ENCODE data around the gene CCSER1. TPM values are rescaled to one million over a fixed set of nuclear protein-coding genes. Genes with fewer than 3 reads are reported as not detected.
"Not testable (repeated sequence)": the region's sequence is repeated elsewhere in the genome, so short reads cannot be mapped to it uniquely, and the experiment has no call there.

Gene CCSER1
- total RNA-seq, 1 experiment from 2014 or later = 0.63 TPM

GRCh38 chr4:90403781-90404180, 276.6 kb downstream of the CCSER1 start:
- CTCF ChIA-PET = interaction anchor here (0.5 to 0.7 kb wide), 2 partner anchors 10 to 48 kb away, joined by 3 to 4 read pairs; no protein-coding TSS in a partner anchor

GRCh38 chr4:90407897-90408296, 280.7 kb downstream of the CCSER1 start:
- H3K36me3 Mint-ChIP-seq (ENCODE audit: insufficient read depth, unreplicated experiment); H3K4me3 Mint-ChIP-seq (ENCODE audit: unreplicated experiment); CTCF ChIA-PET; H3K27ac Mint-ChIP-seq (ENCODE audit: low read depth, unreplicated experiment); H3K4me1 Mint-ChIP-seq (ENCODE audit: insufficient read depth, unreplicated experiment); POLR2A ChIA-PET; DNase-seq (ENCODE audit: unreplicated experiment); BruUV-seq (replicated peaks); intact Hi-C loops (cut with micrococcal nuclease); H3K27me3 Mint-ChIP-seq (ENCODE audit: insufficient read depth, unreplicated experiment): not testable (repeated sequence)
- H3K9me3 Mint-ChIP-seq (ENCODE audit: unreplicated experiment) = peaks cover 15% of the 10 kb centered on the region

More at GRCh38 chr4:90403781-90404180, 276.6 kb downstream of the CCSER1 start:
- POLR2A ChIA-PET = no interaction called here
- intact Hi-C loops (cut with micrococcal nuclease) = no loop called here
- no peak overlapping the region for H3K27ac Mint-ChIP-seq (ENCODE audit: low read depth, unreplicated experiment)
- peaks cover 8% of the 10 kb centered on the region for H3K9me3 Mint-ChIP-seq (ENCODE audit: unreplicated experiment)
- no peaks in the 10 kb centered on the region for H3K4me1 Mint-ChIP-seq (ENCODE audit: insufficient read depth, unreplicated experiment)
- no peak for TF ChIP-seq CTCF (IDR thresholded peaks at IDR 0.05; ENCODE audit: unreplicated experiment)
- H3K36me3 Mint-ChIP-seq (ENCODE audit: insufficient read depth, unreplicated experiment) = no peaks in the 10 kb centered on the region
- no peak overlapping the region for H3K4me3 Mint-ChIP-seq (ENCODE audit: unreplicated experiment)
- BruUV-seq (replicated peaks) = no TSS peak
- no peak for DNase-seq (ENCODE audit: unreplicated experiment)
- H3K27me3 Mint-ChIP-seq (ENCODE audit: insufficient read depth, unreplicated experiment) = no peaks in the 10 kb centered on the region

GRCh38 chr4:90412786-90413185, 285.6 kb downstream of the CCSER1 start:
- H3K4me3 Mint-ChIP-seq (ENCODE audit: unreplicated experiment); H3K27me3 Mint-ChIP-seq (ENCODE audit: insufficient read depth, unreplicated experiment); BruUV-seq (replicated peaks); H3K27ac Mint-ChIP-seq (ENCODE audit: low read depth, unreplicated experiment); CTCF ChIA-PET; H3K36me3 Mint-ChIP-seq (ENCODE audit: insufficient read depth, unreplicated experiment); H3K9me3 Mint-ChIP-seq (ENCODE audit: unreplicated experiment); H3K4me1 Mint-ChIP-seq (ENCODE audit: insufficient read depth, unreplicated experiment); DNase-seq (ENCODE audit: unreplicated experiment): not testable (repeated sequence)
- POLR2A ChIA-PET = interaction anchor here (0.7 kb wide), 1 partner anchor 1045 kb away, joined by 3 read pairs; no protein-coding TSS in a partner anchor
- intact Hi-C loops (cut with micrococcal nuclease) = loop anchor here (10.0 kb wide), 1 partner anchor 1762 kb away; no protein-coding TSS in a partner anchor

GRCh38 chr4:90415116-90415515, 287.9 kb downstream of the CCSER1 start:
- no peak for DNase-seq (ENCODE audit: unreplicated experiment)
- POLR2A ChIA-PET = no interaction called here
- CTCF ChIA-PET = interaction anchor here (1.3 kb wide), 1 partner anchor 699 kb away, joined by 3 read pairs; no protein-coding TSS in a partner anchor
- Mint-ChIP-seq H3K36me3 (ENCODE audit: insufficient read depth, unreplicated experiment) (no peaks in the 10 kb centered on the region), H3K4me1 (ENCODE audit: insufficient read depth, unreplicated experiment) (no peaks in the 10 kb centered on the region), H3K9me3 (ENCODE audit: unreplicated experiment) (peaks cover 7% of the 10 kb centered on the region), H3K4me3 (ENCODE audit: unreplicated experiment) (no peak overlapping the region), H3K27me3 (ENCODE audit: insufficient read depth, unreplicated experiment) (no peaks in the 10 kb centered on the region), H3K27ac (ENCODE audit: low read depth, unreplicated experiment) (no peak overlapping the region)
- TF ChIP-seq CTCF (IDR thresholded peaks at IDR 0.05; ENCODE audit: unreplicated experiment) = no peak
- intact Hi-C loops (cut with micrococcal nuclease) = loop anchor here (10.0 kb wide), 1 partner anchor 1760 kb away; no protein-coding TSS in a partner anchor
- BruUV-seq (replicated peaks) = no TSS peak

GRCh38 chr4:90419124-90419711, 292.0 kb downstream of the CCSER1 start:
- CTCF ChIA-PET = interaction anchor here (0.6 to 2.9 kb wide), 9 partner anchors 31 to 1884 kb away, joined by 3 to 22 read pairs (median 5); no protein-coding TSS in a partner anchor
- peak; percentile 61 for DNase-seq (ENCODE audit: unreplicated experiment)
- H3K9me3 Mint-ChIP-seq (ENCODE audit: unreplicated experiment) = no peaks in the 10 kb centered on the region

More at GRCh38 chr4:90419124-90419711, 292.0 kb downstream of the CCSER1 start:
- TF ChIP-seq CTCF (IDR thresholded peaks at IDR 0.05; ENCODE audit: unreplicated experiment) = peak; percentile 56
- Mint-ChIP-seq H3K27ac (ENCODE audit: low read depth, unreplicated experiment) (no peak overlapping the region), H3K4me3 (ENCODE audit: unreplicated experiment) (no peak overlapping the region), H3K27me3 (ENCODE audit: insufficient read depth, unreplicated experiment) (no peaks in the 10 kb centered on the region), H3K36me3 (ENCODE audit: insufficient read depth, unreplicated experiment) (no peaks in the 10 kb centered on the region), H3K4me1 (ENCODE audit: insufficient read depth, unreplicated experiment) (no peaks in the 10 kb centered on the region)
- POLR2A ChIA-PET = no interaction called here
- no TSS peak for BruUV-seq (replicated peaks)
- intact Hi-C loops (cut with micrococcal nuclease) = loop anchor here (1.0 to 10.0 kb wide), 4 partner anchors 104 to 1880 kb away; no protein-coding TSS in a partner anchor

Measured in MCF 10A (cell line).